Heart left ventricle (tissue), 13 donors: Measurements from ENCODE around the gene POT1.

Experiments
- POLR2A ChIP-seq, 2 donors: fragments of 450-650 bp; IDR thresholded peaks; one replicate each; pipeline ENCODE4 v1.6.1; 2017; ENCODE audit warnings: antibody characterized with exemption in 2 of 2, mild to moderate bottlenecking in 2 of 2, moderate library complexity in 2 of 2
- TF ChIP-seq, protein P1 (sequence below), 12 donors: fragments of 200-600 bp; sonication (generic) in 4 of 12; IDR thresholded peaks; one replicate each; pipeline versions ENCODE4 v1.5.0 to v1.8.0; 2018 to 2022; ENCODE audit warnings: antibody characterized with exemption in 12 of 12, mild to moderate bottlenecking in 5 of 12
- donor health status: ischemic (EF 13 %, LVEDD 7.1; RV severe dilation, severe dysfunction).
- donor health status: DM: no; HTN: yes; CAD: no.
- donor health status: DM: no; HTN: no; CAD: no.
- donor health status: ischemic (EF 25% LVEDD 6.9; RV normal size, moderate dysfunction).
- donor health status: ischemic (EF 25% LVEDD 5.7; RV mildly dilated, moderate dysfunction).
- donor health status: ischemic (EF 35%, LVEDD 5.7; RV mildly dilated, moderate dysfunction).
- donor health status: nonischemic (EF 11% LVEDD 7.7; RV severe dilation, severe dysfunction).
- donor health status: DM: yes; HTN: yes; CAD: no.
- donor health status: PGD.
- donor health status: ischemic (EF 29% LVEDD 5.4; RV normal size, mild dysfunction).
- donor health status: nonischemic (EF 23%, LVEDD 6.1; RV moderate dilation, normal function).

DNA sequence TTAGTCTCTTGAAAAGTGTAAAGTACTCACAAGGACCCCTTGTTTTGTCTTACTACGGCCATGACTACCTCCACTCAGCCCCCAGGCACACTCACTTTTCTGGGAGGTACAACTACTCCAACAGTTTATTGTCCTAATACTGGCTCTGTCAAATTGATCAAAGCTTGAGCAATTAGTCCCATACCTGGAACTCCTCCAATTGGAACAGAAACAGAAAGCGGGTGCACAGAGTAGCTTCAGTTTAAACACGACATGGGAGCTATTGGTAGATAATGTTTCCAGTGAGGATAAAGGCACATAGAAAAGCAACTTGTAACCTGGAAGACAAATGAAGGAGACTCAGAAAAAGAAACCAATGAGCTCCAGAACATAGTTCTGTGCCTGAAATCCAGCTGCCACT lies 156.3 kb downstream of the POT1 start:
- TF ChIP-seq, protein P1, sequence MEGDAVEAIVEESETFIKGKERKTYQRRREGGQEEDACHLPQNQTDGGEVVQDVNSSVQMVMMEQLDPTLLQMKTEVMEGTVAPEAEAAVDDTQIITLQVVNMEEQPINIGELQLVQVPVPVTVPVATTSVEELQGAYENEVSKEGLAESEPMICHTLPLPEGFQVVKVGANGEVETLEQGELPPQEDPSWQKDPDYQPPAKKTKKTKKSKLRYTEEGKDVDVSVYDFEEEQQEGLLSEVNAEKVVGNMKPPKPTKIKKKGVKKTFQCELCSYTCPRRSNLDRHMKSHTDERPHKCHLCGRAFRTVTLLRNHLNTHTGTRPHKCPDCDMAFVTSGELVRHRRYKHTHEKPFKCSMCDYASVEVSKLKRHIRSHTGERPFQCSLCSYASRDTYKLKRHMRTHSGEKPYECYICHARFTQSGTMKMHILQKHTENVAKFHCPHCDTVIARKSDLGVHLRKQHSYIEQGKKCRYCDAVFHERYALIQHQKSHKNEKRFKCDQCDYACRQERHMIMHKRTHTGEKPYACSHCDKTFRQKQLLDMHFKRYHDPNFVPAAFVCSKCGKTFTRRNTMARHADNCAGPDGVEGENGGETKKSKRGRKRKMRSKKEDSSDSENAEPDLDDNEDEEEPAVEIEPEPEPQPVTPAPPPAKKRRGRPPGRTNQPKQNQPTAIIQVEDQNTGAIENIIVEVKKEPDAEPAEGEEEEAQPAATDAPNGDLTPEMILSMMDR (IDR thresholded peaks at IDR 0.05) = no peak
- TF ChIP-seq POLR2A (IDR thresholded peaks at IDR 0.05) = no peak
